Lower lobe of right lung (tissue), 2 donors: Measurements from ENCODE around the gene PIGL. TPM values are rescaled to one million over a fixed set of nuclear protein-coding genes. Genes with fewer than 3 reads are reported as not detected.
"Not testable (repeated sequence)": the region's sequence is repeated elsewhere in the genome, so short reads cannot be mapped to it uniquely, and the experiment has no call there.

ENCODE experiments used
- ATAC-seq, 2 donors: fragments of 200-7000 bp; cut with Tn5 transposase; one replicate each; pipeline ENCODE4 v1.9.1; 2020 to 2022; ENCODE audit warnings: mild to moderate bottlenecking in 2 of 2, moderate library complexity in 2 of 2
- DNase-seq: peaks from one replicate; pipeline ENCODE4 v3.0.0-alpha.2; 2020
- H3K27ac ChIP-seq: fragments of 200-600 bp; one replicate; pipeline ENCODE4 v1.8.0; 2022
- H3K27me3 ChIP-seq: fragments of 200-600 bp; one replicate; pipeline ENCODE4 v1.8.0; 2022; ENCODE audit warnings: low read depth
- H3K36me3 ChIP-seq: fragments of 200-600 bp; one replicate; pipeline ENCODE4 v1.8.0; 2022; ENCODE audit warnings: mild to moderate bottlenecking
- H3K4me1 ChIP-seq: fragments of 200-600 bp; one replicate; pipeline ENCODE4 v1.8.0; 2022
- H3K4me3 ChIP-seq: fragments of 200-600 bp; one replicate; pipeline ENCODE4 v1.8.0; 2022; ENCODE audit warnings: mild to moderate bottlenecking
- H3K9me3 ChIP-seq: fragments of 200-600 bp; one replicate; pipeline ENCODE4 v1.8.0; 2022
- CTCF ChIP-seq: fragments of 200-600 bp; IDR thresholded peaks from one replicate; pipeline ENCODE4 v1.8.0; 2022; ENCODE audit warnings: antibody characterized with exemption, mild to moderate bottlenecking
- intact Hi-C: fragments of 100-400 bp; cut with DNase I; formaldehyde crosslinking; loops from one replicate; pipeline ENCODE4 v1.11.0; 2022
- total RNA-seq: library from RNA; stranded (reverse); fragmentation: NEBNext Ultra II Directional; extraction: Animal tissue kit (Norgen Biotek cat#: 25700); gene quantifications from one replicate; pipeline ENCODE4 v1.2.1, GENCODE V29; 2021
- donor health status: DM: no; HTN: yes; CAD: no; lungs with severe emphysema.

PIGL gene
- total RNA-seq, 1 donor from 2014 or later = 24.3 TPM

- ATAC-seq = not testable (repeated sequence)
Measured at GRCh38 chr17:16204763-16205162, 12.2 kb upstream of the PIGL start.

GRCh38 chr17:16211590-16211989, 5.4 kb upstream of the PIGL start:
- intact Hi-C loops = no loop called here
- H3K4me1 ChIP-seq = peaks cover 31% of the 10 kb centered on the region
- H3K27me3 ChIP-seq = no peaks in the 10 kb centered on the region
- no peaks in the 10 kb centered on the region for H3K9me3 ChIP-seq
- ATAC-seq = no peak
- H3K4me3 ChIP-seq = no peak overlapping the region
- no peak for DNase-seq
- H3K36me3 ChIP-seq = no peaks in the 10 kb centered on the region
- no peak overlapping the region for H3K27ac ChIP-seq
- TF ChIP-seq CTCF = no peak

More at GRCh38 chr17:16204763-16205162, 12.2 kb upstream of the PIGL start:
- H3K36me3 ChIP-seq, H3K4me3 ChIP-seq, H3K27me3 ChIP-seq, H3K9me3 ChIP-seq, intact Hi-C loops, DNase-seq, H3K27ac ChIP-seq: not testable (repeated sequence)
- peaks cover 42% of the 10 kb centered on the region for H3K4me1 ChIP-seq

DNA sequence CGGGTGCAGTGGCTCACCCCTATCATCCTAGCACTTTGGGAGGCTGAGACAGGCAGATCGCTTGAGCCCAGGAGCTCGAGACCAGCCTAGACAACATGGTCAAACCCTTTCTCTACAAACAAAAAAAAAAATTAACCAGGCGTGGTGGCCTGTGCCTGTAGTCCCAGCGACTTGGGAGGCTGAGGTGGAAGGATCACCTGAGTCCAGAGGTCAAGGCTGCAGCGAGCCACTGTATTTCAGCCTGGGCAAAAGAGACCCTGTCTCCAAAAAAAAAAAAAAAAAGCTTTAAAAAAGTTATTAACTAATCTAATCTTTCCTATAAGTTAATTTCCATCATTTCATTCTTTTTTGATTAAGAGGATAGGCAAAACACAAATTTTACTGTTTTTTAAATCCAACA, 4.2 kb upstream of the PIGL start:
- Histone ChIP-seq H3K27me3 (no peaks in the 10 kb centered on the region), H3K36me3 (no peaks in the 10 kb centered on the region), H3K9me3 (no peaks in the 10 kb centered on the region), H3K4me1 (peaks cover 37% of the 10 kb centered on the region), H3K4me3 (no peak overlapping the region), H3K27ac (no peak overlapping the region)
- ATAC-seq = no peak
- TF ChIP-seq CTCF = no peak
- intact Hi-C loops = no loop called here
- no peak for DNase-seq

DNA sequence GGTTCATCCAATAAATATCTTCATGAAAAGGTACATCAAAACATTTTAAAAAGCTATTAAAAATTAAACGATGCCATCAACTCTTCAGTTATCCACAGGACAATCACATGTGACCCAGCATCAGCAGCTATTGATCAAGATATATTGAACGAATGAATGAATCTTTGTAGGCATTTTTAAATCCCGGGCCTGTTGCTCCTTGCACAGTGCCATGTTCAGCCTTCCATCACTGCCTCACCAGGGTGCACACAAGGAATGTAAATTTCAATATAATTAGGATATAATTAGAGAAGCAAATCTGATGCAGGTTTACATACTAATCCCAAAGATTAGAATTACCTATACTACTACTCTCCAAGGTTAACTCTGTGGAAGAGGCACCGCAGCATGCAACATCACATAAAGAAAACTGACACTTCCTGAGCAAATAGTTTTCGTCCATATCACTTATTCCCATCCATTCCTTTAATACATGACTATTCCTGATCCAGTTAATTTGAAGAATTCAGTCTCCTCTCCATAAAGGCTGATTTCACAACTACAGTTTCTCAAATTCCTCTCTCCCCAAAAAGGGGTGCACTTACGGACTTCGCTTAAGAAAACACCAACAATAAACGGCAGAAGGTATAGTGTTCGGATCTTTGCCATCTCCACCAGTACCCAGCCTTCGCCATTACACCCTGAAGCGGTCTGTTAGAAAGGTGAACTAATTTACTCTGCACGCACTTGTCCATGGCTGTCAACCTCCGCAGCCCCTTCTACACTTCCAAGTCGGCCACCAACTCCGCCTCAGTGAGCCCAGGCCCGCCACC, 2.6 kb upstream of the PIGL start:
- Histone ChIP-seq H3K27ac (peak overlapping the region; percentile 97), H3K27me3 (no peaks in the 10 kb centered on the region), H3K36me3 (no peaks in the 10 kb centered on the region), H3K9me3 (no peaks in the 10 kb centered on the region), H3K4me1 (peaks cover 46% of the 10 kb centered on the region), H3K4me3 (peak overlapping the region; percentile 87)
- ATAC-seq = no peak
- no peak for TF ChIP-seq CTCF
- no peak for DNase-seq
- intact Hi-C loops = no loop called here

DNA sequence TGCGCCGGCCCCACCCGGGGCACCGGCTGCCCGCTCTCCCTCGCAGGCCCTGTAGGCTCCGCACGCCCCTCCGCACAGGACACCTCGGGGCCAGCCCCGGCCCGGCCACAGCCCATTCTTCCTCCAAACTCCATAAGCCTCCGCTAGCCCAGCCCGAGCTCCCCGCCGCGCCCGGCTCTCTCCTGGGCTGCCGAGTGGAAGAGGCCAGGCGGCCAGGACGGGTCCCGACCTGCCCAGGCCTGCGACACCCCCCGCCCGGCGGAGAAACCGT, 2.1 kb upstream of the PIGL start:
- H3K27ac ChIP-seq = peak overlapping the region; percentile 97
- no peak for TF ChIP-seq CTCF
- DNase-seq = peak; percentile 71
- no peaks in the 10 kb centered on the region for H3K9me3 ChIP-seq
- intact Hi-C loops = no loop called here
- H3K4me1 ChIP-seq = peaks cover 46% of the 10 kb centered on the region
- peak; percentile 78 to 79 for ATAC-seq
- H3K36me3 ChIP-seq = no peaks in the 10 kb centered on the region
- H3K4me3 ChIP-seq = peak overlapping the region; percentile 87
- no peaks in the 10 kb centered on the region for H3K27me3 ChIP-seq

DNA sequence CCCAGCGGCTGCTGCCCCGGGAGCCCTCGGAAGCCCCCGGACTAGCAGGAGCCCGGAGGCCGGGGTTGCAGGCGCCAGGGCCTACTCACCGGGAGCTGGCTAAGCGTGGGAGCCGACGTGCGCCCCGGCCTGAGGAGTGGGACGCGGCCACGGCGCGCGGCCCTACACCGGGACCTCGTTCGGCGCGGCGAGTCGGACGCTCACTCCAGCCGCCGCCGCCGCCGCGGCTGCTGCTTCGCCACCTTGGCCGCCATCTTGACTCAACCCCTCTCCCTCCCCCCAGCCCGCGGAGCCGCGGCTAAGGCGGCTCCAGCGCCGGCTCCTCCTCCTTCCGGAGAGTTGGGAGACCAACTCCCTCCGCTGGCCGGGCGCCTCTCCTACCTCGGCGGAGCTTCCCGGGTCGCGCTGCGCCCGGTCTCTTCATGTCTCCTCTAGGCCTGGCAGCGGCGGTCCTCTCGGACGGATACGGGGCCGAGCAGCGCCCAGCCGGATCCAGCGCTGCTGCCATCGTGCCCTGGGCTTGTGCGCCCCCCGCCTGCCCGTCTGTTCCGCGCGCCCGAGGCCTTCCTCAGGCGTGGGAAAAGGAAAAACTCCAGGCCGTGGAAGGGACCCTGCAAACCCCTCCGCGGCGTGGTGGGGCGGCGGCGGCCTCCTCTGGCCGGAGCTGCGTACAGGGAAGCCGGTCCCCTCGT, 1.6 kb upstream of the PIGL start, which contains the start of gene NCOR1:
TSS of gene NCOR1 (minus strand) at position 262 of the 692 bp plus-strand sequence. CDS start 20,965 bp downstream, outside the sequence.
- Histone ChIP-seq H3K4me1 (peaks cover 46% of the 10 kb centered on the region), H3K27me3 (no peaks in the 10 kb centered on the region), H3K9me3 (no peaks in the 10 kb centered on the region), H3K4me3 (peak within 1 kb of the TSS; percentile 87), H3K36me3 (no peaks in the 10 kb centered on the region), H3K27ac (peak within 1 kb of the TSS; percentile 97)
- TF ChIP-seq CTCF = peak; percentile 38
- intact Hi-C loops = no loop called here
- ATAC-seq (peak; percentile 98), DNase-seq (peak; percentile 96)
